GM19025 (cell line): ENCODE data around the gene FUT3.
"Not testable (repeated sequence)": the region's sequence is repeated elsewhere in the genome, so short reads cannot be mapped to it uniquely, and the experiment has no call there.

Source experiments
- ATAC-seq: cut with Tn5 transposase; IDR thresholded peaks from one replicate; pipeline ENCODE4 v1.9.1; 2021; ENCODE audit warnings: mild to moderate bottlenecking, low read depth, moderate library complexity; ENCODE audit not compliant: unreplicated experiment

Gene FUT3

DNA sequence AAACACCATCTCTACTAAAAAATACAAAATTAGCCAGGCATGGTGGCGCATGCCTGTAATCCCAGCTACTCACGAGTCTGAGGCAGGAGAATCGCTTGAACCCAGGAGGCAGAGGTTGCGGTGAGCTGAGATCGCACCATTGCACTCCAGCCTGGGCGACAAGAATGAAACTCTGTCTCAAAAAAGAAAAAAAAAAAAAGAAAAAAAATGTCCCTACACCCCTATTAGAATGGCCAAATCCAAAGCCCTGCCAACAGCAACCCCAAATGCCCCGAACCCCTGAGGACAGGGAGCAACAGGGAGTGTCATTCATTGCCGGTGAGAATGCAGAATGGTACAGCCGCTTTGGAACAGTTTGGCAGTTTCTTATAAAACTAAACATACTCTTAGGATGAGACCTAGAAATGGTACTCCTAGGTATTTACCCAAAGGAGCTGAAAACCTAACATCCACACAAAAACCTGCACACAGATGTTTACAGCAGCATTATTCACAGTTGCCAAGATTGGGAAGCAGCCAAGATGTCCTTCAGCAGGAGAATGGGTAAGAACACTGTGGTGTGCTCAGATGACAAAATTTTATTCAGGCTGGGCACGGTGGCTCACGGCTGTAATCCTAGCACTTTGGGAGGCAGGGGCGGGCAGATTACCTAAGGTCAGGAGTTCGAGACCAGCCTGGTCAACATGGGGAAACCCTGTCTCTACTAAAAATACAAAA, 32.1 kb upstream of the FUT3 start:
- not testable (repeated sequence) for ATAC-seq

DNA sequence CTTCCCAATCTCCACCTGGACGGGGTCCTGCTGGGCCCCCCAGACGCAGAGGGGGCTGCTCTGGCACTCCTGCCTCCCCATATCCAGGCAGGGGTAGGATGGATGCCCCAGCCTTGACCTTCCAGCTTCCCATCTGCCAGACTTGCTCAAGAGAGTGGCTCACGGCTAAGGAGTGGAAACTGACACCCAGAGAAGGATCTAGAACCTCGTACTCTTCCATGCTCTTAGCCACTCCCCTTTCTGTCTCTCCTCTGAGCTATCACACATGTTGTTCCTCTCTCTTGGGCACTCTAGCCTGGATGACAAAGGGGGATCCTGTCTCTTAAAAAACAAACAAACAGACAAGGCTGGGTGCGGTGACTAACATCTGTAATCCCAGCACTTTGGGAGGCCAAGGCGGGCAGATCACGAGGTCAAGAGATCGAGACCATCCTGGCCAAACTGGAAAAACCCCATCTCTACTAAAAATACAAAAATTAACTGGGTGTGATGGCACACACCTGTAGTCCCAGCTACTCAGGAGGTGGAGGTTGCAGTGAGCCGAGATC, 31.2 kb upstream of the FUT3 start:
- no peak for ATAC-seq

- no peak for ATAC-seq
These were observed 30.5 kb upstream of the FUT3 start for GRCh38 chr19:5881543-5882299.

- ATAC-seq = no peak
These were observed 29.4 kb upstream of the FUT3 start for GRCh38 chr19:5880604-5881078.

DNA sequence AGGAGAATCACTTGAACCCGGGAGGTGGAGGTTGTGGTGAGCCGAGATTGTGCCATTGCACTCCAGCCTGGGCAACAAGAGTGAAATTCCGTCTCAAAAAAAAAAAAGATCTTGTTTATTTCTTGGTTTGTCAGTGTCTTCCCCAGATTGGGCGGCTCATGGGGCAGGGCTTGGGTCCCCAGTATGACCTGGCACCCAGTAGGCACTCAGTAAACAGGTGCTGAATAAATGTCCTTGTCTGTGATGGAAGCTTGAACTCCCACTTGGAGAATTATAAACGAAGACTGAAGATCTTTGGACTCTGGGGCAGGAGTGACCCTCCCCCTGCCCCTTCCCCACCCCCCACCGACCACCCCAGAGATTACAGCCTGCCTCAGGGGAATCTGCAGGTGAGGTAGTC, 28.9 kb upstream of the FUT3 start:
- ATAC-seq = no peak

DNA sequence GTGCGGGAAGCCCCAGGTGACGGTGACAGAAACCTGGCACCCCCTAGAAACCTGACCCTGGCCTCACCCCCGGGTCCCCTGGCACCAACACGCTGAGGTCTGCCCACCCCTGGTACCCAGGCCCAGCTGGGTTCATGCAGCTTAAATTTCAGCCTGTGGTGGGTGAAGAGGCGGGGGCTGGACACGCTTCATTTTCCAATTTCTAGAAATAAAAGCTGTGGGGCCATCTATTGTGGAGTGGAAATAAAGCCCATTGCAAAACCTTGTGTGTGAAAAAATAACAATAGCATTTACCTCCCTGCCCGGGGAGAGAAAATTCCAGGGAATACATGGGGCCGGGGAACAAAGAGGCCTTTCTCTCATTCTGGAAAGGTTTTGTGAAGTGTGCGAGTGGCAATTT, 26.6 kb upstream of the FUT3 start:
- ATAC-seq = no peak

DNA sequence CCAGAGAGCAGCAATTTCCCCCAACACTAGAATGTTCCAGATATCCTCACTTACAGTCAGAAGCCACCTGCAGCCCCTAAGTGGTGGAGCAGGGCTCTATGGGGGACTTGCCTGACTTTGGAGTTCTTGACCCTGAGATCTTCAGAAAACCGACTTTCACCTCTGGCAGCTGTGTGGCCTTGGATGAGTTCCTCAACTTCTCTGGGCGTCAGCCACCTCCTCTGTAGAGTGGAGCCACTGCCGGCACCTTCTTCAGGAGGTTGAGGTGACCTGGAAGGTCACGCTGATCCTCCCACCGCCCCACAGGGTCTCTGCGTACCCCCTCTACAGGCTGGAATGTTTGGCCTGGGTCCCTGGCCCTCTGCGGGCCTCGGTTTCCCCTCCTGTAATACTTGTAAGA, 26.2 kb upstream of the FUT3 start:
- no peak for ATAC-seq

DNA sequence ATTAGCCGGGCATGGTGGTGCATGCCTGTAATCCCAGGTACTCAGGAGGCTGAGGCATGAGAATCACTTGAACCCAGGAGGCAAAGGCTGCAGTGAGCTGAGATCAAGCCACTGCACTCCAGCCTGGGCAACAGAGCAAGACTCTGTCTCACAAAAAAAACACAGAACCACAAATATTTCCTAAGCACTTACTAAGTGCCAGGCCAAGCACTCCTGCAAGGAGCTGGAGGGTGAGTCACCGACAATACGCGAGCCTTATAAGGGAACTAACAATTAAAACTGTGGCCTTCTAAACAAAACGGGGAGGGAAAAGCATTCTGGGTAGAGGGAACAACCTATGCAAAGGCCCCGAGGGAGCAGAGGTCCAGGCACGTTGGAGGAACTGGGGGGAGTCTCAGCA, 23.2 kb upstream of the FUT3 start:
- not testable (repeated sequence) for ATAC-seq

- ATAC-seq = no peak
These were observed 22.5 kb upstream of the FUT3 start for GRCh38 chr19:5873617-5874199.

- ATAC-seq = no peak
These were observed 19.7 kb upstream of the FUT3 start for GRCh38 chr19:5870986-5871394.

- ATAC-seq = no peak
These were observed 16.2 kb upstream of the FUT3 start for GRCh38 chr19:5867201-5868136.

DNA sequence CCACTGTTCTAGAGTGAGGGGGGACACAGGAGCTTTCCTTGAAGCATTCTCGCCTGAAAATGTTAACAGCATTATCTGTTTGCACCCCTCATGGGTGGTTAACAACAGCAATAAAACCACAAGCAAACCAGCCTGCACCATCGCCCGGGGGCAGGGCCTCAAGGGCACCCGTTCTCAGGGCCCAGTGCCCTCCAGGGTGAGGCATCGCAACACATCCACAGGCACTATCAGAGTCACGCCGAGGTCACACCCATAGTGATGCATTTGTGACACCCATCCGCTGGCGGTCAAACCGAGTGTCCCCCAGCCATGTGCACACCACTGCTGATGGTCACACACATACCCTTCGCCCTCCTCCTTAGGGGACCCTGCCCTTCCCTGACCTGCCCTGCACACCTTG, 14.5 kb upstream of the FUT3 start:
- ATAC-seq = no peak

DNA sequence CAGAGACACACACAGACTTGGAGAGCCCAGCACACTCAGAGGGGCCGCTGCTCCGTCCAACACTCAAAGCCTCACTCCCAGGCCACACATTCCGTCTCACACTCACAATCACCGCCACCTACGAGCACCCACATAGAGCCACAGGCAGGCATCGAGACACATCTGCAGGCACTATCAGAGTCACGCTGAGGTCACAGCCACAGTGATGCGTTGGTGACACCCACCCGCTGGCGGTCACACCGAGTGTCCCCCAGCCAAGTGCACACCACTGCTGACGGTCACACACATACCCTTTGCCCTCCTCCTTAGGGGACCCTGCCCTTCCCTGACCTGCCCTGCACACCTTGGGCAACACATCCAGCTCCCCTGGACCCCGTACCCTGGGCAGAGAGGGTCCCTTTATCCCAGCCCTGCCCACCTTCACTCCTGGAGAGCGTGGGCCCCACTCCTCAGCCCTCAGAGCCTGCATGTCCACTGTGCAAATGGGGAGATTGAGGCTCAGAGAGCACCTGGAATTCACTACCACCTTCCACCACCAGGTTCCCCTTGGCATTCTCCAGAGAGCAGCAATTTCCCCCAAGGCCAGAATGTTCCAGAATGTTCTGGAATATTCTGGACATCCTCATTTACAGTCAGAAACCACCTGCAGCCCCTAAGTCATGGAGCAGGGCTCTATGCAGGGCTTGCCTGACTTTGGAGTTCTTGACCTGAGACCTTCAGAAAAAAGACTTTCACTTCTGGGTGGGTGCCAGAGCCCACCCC, 13.7 kb upstream of the FUT3 start:
- ATAC-seq = no peak

DNA sequence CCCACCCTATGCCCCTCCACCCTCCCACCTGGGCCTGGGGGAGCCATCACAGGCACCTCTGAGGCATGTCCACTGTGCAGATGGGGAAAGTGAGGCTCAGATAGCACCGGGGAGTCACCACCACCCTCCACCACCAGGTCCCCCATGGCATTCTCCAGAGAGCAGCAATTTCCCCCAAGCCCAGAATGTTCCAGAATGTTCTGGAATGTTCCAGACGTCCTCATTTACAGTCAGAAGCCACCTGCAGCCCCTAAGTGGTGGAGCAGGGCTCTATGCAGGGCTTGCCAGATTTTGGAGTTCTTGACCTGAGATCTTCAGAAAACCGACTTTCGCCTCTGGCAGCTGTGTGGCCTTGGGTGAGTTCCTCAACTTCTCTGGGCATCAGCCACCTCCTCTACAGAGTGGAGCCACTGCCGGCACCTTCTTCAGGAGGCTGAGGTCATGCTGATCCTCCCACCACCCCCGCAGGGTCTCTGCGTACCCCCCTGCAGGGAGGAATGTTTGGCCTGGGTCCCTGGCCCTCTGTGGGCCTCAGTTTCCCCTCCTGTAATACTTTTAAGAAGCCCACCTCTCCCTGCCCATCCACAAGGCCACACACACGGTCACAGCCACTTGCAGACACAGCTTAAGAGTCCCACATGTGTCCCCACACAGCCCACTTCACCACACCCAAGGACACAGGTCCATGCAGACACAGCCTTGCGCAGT, 12.9 kb upstream of the FUT3 start:
- ATAC-seq = no peak

DNA sequence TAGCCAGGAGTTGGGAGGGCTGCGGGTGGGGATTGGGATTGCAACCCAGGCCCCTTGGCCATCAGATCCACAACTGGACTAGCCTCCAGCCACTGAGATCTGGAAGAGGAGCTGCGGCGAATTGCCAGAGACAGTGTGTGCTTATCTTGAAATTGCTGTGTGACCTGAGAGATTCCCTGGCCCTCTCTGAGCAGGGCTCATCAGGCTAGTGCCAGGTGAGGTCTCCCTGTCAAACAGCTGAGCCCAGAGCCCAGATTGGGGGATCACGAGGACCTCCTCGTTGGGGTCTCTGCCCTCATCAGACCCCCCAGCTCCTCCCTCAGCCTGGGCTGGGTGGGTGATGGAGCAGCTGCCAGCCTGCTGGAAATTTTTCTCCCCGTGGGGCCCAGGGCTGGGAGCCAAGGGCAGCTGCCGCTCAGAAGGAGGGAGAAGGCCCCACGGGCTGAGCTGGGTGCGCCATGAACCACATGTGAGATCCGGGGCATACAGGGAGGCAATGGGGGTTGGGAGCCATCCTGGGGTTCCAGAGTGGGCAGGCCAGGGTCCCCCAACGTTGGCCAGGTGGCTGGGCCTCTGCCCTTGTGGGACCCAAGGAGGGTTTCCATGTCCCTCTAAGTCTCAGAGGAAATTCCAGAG, 11.9 kb upstream of the FUT3 start:
- no peak for ATAC-seq

- no peak for ATAC-seq
These were observed 6.2 kb upstream of the FUT3 start for GRCh38 chr19:5857203-5858081.

DNA sequence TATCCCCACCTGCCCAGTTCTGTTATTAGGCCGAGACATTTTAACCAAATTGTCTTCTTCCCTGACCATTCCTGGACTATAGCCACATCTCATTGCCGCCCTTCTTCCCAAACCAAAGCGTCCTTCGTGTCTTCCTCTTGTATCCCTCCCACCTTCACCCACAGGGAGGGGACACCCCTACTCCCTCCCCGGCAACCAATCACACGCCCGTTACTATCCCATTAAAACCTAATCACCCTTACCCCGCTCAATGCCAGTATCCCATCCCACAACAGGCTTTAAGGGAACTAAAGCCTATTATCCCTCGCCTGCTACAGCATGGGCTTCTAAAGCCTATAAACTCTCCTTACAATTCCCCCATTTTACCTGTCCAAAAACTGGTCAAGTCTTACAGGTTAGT, 3.9 kb upstream of the FUT3 start:
- not testable (repeated sequence) for ATAC-seq
